ENCODE measurements around the gene SERPINB8.

SERPINB8 gene

DNA sequence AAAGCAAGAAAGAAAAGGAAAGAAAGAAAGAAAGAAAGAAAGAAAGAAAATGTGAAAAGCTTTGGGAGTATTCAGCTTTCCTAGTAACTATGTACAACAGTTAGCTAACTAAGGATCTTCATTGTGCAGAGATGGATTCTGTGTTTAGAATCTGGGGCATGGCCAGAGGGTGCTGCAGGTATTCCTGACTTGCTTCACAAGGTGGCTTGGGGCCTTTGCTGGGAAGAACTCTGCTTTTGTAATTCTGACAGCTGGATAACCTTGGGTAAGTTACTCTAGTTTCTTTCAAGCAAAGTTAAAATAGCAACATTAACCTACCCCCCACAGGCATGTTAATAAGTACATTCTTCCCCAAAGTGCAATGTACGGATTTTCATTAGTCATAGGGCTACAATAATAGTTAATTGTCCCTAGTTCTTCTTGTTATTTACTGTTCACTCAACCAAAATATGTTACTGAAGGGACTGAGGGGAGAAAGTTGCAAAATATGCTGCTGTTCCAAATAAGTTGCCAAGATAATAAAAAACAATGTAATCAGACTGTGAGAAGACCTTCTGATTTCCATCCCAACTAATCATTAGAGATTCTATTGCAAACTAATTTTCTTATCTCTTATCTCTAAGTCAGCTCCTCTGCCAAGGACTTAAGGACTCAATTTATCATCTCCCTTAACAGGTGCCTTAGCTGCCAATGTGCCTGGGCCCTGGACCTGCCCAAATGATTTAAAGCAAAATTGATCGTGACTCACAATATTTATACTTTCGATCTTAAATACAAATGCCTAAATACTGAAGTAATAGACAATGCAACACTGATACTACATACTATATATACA, 50.3 kb downstream of the SERPINB8 start:
- no peak for DNase-seq

DNA sequence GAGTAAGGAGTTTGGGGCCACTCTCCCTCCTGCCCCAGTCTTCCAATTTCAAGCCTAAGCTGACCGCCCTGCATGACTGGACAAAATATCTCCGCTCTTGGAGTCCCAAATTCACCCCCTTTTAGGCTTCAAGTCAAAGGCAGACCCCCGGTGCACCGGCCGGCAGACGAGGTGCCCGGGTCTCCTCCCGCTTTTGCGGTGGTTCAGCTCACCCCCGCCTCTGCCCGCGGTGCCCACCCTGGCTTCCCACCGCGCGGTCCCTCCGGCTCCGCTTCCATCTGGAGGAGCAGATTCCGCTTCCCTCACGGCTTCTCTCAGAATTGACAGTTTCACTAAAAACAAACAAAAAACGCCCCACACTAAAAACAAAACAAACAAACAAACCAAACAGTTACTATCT, 56.5 kb downstream of the SERPINB8 start:
- DNase-seq: no peak

DNA sequence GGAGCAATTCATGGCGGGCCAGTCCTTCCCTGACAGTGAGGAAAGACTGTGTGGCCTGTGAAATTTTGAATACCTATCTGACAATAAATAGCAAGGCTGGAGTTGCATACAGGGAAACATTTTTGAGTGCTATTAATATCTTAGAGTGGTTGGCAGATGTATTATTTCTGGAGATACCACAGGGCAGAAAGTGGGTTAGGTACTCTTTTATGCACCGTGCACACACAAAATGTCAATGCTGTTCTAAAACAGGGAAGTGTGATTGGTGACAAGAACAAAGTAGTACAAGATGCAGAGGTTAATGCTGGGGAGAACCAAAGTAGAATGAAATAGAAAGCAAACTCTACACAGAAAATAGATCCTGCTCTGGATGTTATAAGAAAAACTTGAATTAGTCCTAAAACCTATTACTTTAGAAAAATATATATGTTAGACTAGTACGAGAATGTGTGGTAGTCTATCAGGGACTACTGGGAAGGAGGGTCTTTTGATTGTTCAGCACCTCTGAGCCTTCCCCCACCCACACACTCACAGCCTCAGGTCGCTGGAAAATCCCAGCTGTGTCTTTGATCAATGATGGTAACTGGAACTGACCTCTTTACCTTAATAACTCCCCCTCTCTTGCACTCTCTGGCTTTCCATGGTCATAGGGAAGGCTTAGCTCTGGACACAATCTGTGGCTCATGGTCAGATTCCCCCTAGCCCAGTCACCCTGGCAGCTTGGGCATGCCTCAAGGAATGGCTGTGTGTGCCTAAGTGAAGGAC, 58.2 kb downstream of the SERPINB8 start:
- no peak for DNase-seq

DNA sequence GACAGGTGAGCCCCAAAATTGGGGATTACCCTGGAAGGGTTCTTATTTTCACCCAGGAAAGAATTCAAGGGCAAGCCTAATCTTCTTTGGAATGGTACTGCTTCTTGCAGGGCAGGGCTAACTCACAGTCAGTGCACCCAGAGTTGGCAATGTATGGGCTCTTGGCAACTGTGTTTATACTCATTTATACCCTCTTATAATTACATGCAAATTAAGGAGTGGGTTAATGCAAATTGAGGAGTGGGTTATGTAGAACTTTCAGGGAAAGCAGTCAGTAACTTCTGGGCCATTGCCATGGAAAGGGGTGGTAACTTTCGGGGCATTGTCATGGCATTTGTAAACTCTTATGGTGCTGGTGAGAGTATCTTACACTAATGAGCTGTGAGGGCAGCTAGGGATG, 59.2 kb downstream of the SERPINB8 start:
- no peak for DNase-seq

DNA sequence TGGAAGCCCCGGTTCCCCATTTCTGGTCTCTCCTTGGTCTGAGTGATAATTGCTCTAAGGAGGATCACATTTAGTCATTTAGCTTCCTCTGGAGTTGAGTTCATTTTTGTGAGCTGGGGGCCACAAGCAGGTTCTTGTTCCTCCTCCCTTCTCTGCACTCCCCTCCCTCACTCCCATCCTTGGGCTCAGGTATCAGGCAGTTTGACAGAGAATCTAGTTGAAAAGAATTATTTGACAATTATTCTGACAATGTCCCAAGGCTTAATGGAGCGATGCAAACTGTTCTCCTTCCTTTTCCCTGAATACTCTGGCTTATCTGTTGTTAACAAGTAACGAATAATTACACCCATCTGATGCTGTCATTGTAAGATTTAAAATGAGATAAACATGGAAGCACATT, 61.5 kb downstream of the SERPINB8 start:
- no peak for DNase-seq

DNA sequence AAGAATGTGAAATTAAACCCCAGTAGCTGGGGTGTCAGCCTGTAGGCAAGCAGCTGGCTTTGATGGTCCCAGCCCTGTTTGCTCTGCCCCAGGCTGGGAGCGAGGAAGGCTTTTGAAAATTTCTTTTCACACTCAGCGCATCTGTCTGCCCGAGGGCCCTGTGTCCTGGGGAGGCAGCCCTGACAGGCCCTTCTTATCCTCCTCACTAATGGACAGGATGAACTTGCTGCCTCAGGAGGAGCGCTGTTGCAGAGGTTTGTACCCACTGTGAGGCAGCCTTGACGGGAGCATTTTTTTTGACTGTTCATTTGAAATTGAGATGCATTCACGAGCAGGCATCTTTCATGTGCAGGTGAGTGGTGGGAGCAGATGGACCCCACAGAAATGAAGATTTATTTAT, 62.4 kb downstream of the SERPINB8 start:
- DNase-seq: no peak

DNA sequence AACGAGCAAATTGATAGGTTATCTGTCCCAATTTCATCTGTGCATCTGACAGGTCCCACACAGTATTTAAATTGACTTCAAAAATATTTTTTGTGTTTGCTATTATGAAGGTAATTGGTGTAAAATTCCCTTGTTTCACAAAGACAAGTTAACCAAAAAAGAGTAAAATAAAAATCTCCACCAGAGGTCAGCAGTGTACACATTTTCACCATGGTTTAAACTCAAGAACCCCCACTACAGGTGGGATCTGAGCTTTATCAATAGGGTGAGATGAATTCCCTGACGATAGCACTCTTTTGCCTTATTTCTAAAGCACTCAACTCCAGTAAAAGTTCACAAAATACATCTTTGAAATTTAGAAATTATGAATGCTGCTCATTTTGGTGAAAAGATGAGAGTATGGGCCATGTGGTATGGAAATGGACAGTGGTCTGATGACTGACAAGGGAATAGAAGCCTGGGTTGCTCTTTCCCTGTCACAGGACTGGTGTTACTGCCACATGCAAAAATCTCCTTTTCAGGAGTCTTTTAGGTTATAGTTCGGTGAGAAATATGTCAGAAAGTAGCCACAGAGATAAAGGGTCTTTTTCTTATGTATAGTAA, 68.0 kb downstream of the SERPINB8 start:
- no peak for DNase-seq

All from activated naive CD4-positive, alpha-beta T cell treated with anti-CD3 and anti-CD28 coated beads, Interleukin-2, amount 50 U/mL, for 16 hours (primary cell).